ENCODE data around the gene PDE4D.

DNA sequence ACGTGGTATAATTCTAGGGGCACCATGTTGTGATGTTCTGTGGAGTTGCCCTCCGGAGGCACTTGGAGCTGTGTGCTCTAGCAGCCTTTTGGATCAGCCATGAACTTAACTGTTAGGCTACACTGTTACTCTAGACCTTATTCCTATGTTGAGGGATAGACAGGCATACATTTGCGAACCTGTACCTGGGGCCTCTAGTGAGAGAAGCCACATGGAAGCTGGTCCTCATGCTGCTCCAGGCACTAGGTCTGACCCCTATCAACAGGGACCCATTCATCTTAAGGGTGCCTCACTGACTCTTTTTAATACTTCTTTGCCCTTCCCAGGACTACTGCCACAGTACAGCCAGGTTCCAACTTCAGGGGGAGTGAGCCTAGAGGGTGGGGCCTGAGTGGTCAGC is 715.9 kb downstream of the PDE4D start:
- TF ChIP-seq EZH2 (IDR thresholded peaks at IDR 0.05; ENCODE audit: insufficient read depth, poor library complexity, severe bottlenecking) (no peak), EZH2phosphoT487 (IDR thresholded peaks at IDR 0.05; ENCODE audit: insufficient read depth, low read depth) (no peak)

Measured in GM23248 (cell line).